DND-41 (cell line): ENCODE data around the gene ERVFRD-1.

Experiments used
- ATAC-seq: fragments of 200-7000 bp; cut with Tn5 transposase; 3 replicates; pipeline ENCODE4 v1.9.1; 2021; ENCODE audit warnings: low read depth; ENCODE audit not compliant: insufficient read depth
- DNase-seq: peaks from one replicate; pipeline ENCODE4 v3.0.0-alpha.2; 2020
- H2AFZ ChIP-seq: 2 replicates; pipeline ENCODE4 v1.6.0; 2012; ENCODE audit warnings: low read depth, low read length
- H3K27ac ChIP-seq: 2 replicates; pipeline ENCODE4 v1.5.1; 2012; ENCODE audit warnings: low read length, inconsistent platforms
- H3K27me3 ChIP-seq: fragments of 200-600 bp; sonication (generic); 2 replicates; pipeline ENCODE4 v1.6.0; 2012; ENCODE audit warnings: low read length, mild to moderate bottlenecking, inconsistent platforms; ENCODE audit not compliant: insufficient read depth, poor library complexity
- H3K36me3 ChIP-seq: 2 replicates; pipeline ENCODE4 v1.5.1; 2012; ENCODE audit warnings: low read length, inconsistent platforms; ENCODE audit not compliant: insufficient read depth
- H3K4me1 ChIP-seq: 2 replicates; pipeline ENCODE4 v1.5.1; 2012; ENCODE audit warnings: mild to moderate bottlenecking, low read length; ENCODE audit not compliant: insufficient read depth
- H3K4me2 ChIP-seq: 2 replicates; pipeline ENCODE4 v1.6.0; 2012; ENCODE audit warnings: mild to moderate bottlenecking, moderate library complexity, low read length, inconsistent platforms; ENCODE audit not compliant: insufficient read depth
- H3K4me3 ChIP-seq, 2 experiments: fragments of 200-600 bp in 1 of 2; shearing (Covaris generic) in 1 of 2; 2 replicates each; pipeline ENCODE4 v1.5.1; 2012 to 2016; ENCODE audit warnings: inconsistent platforms in 2 of 2, low read length in 2 of 2, mild to moderate bottlenecking in 2 of 2, low read depth in 1 of 2, moderate library complexity in 1 of 2
- H3K79me2 ChIP-seq: 2 replicates; pipeline ENCODE4 v1.6.0; 2012; ENCODE audit warnings: low read length, inconsistent platforms; ENCODE audit not compliant: insufficient read depth
- H3K9ac ChIP-seq: 2 replicates; pipeline ENCODE4 v1.6.0; 2012; ENCODE audit warnings: low read depth, mild to moderate bottlenecking, inconsistent platforms, low read length, moderate library complexity
- H3K9me3 ChIP-seq: 2 replicates; pipeline ENCODE4 v1.5.1; 2012; ENCODE audit warnings: low read length, moderate library complexity, mild to moderate bottlenecking, inconsistent platforms; ENCODE audit not compliant: insufficient read depth, severe bottlenecking
- H4K20me1 ChIP-seq: 2 replicates; pipeline ENCODE4 v1.6.0; 2012; ENCODE audit warnings: low read length; ENCODE audit not compliant: insufficient read depth
- CTCF ChIP-seq: IDR thresholded peaks from 2 replicates; pipeline ENCODE4 v1.5.1; 2012; ENCODE audit warnings: borderline replicate concordance, low read length, moderate library complexity, mild to moderate bottlenecking; ENCODE audit not compliant: poor library complexity, severe bottlenecking; ENCODE audit errors: extremely low read depth
- EZH2 ChIP-seq: IDR thresholded peaks from 3 replicates; pipeline ENCODE4 v1.6.1; 2012; ENCODE audit warnings: borderline replicate concordance, low read depth, mild to moderate bottlenecking, moderate library complexity, low read length, inconsistent platforms; ENCODE audit not compliant: severe bottlenecking

Gene ERVFRD-1

GRCh38 chr6:11139051-11139960, 27.8 kb upstream of the ERVFRD-1 start:
- Histone ChIP-seq H2AFZ (no peak overlapping the region), H4K20me1 (no peaks in the 10 kb centered on the region; the same call in 1 of the 2 replicates), H3K27ac (no peak overlapping the region), H3K9ac (no peak overlapping the region), H3K4me2 (no peak overlapping the region), H3K36me3 (peaks cover 17% of the 10 kb centered on the region), H3K79me2 (no peaks in the 10 kb centered on the region), H3K4me1 (no peaks in the 10 kb centered on the region), H3K9me3 (no peaks in the 10 kb centered on the region), H3K4me3 (no peak overlapping the region), H3K27me3 (no peaks in the 10 kb centered on the region)
- TF ChIP-seq CTCF = no peak
- TF ChIP-seq EZH2 = no peak
- ATAC-seq = no peak
- no peak for DNase-seq

- Histone ChIP-seq H2AFZ (no peak overlapping the region), H4K20me1 (peaks cover 4% of the 10 kb centered on the region; the same call in 1 of the 2 replicates), H3K4me1 (no peaks in the 10 kb centered on the region), H3K27ac (no peak overlapping the region), H3K4me3 (no peak overlapping the region), H3K36me3 (peaks cover 18% of the 10 kb centered on the region), H3K79me2 (peaks cover 8% of the 10 kb centered on the region), H3K27me3 (no peaks in the 10 kb centered on the region), H3K4me2 (no peak overlapping the region), H3K9me3 (no peaks in the 10 kb centered on the region), H3K9ac (no peak overlapping the region)
- no peak for TF ChIP-seq CTCF
- no peak for TF ChIP-seq EZH2
- no peak for DNase-seq
- ATAC-seq = no peak
Observed at GRCh38 chr6:11136809-11137208, 25.3 kb upstream of the ERVFRD-1 start.

GRCh38 chr6:11133281-11133680, 21.8 kb upstream of the ERVFRD-1 start:
- Histone ChIP-seq H3K4me2 (no peak overlapping the region), H3K9me3 (no peaks in the 10 kb centered on the region), H3K36me3 (peaks cover 18% of the 10 kb centered on the region), H3K27me3 (no peaks in the 10 kb centered on the region), H3K27ac (no peak overlapping the region), H3K4me1 (no peaks in the 10 kb centered on the region), H2AFZ (no peak overlapping the region), H3K79me2 (peaks cover 39% of the 10 kb centered on the region), H4K20me1 (peaks cover 24% of the 10 kb centered on the region), H3K9ac (no peak overlapping the region), H3K4me3 (no peak overlapping the region)
- no peak for ATAC-seq
- no peak for DNase-seq
- no peak for TF ChIP-seq EZH2
- no peak for TF ChIP-seq CTCF
